ENCODE results near the gene ETV6.

Gene ETV6

GRCh38 chr12:11812586-11813437 lies 163.3 kb downstream of the ETV6 start:
- peak; percentile 19 for DNase-seq

- DNase-seq: no peak
Measured at GRCh38 chr12:11813438-11813813, 164.0 kb downstream of the ETV6 start.

GRCh38 chr12:11814374-11814773 lies 164.9 kb downstream of the ETV6 start:
- no peak for DNase-seq

GRCh38 chr12:11815397-11815796 lies 165.9 kb downstream of the ETV6 start:
- DNase-seq: no peak

- DNase-seq: no peak
Measured at GRCh38 chr12:11819643-11820042, 170.2 kb downstream of the ETV6 start.

- no peak for DNase-seq
Measured at GRCh38 chr12:11820476-11820875, 171.0 kb downstream of the ETV6 start.

- DNase-seq: no peak
Measured at GRCh38 chr12:11821386-11822080, 172.1 kb downstream of the ETV6 start.

GRCh38 chr12:11822081-11822834 lies 172.8 kb downstream of the ETV6 start:
- no peak for DNase-seq

GRCh38 chr12:11823043-11823442 lies 173.6 kb downstream of the ETV6 start:
- DNase-seq: no peak

- no peak for DNase-seq
Measured at GRCh38 chr12:11823593-11823992, 174.1 kb downstream of the ETV6 start.

- DNase-seq: no peak
Measured at GRCh38 chr12:11824069-11824468, 174.6 kb downstream of the ETV6 start.

GRCh38 chr12:11824736-11825135 lies 175.3 kb downstream of the ETV6 start:
- no peak for DNase-seq

GRCh38 chr12:11825278-11825677 lies 175.8 kb downstream of the ETV6 start:
- no peak for DNase-seq

GRCh38 chr12:11826574-11826973 lies 177.1 kb downstream of the ETV6 start:
- no peak for DNase-seq

GRCh38 chr12:11827091-11828061 lies 177.9 kb downstream of the ETV6 start:
- DNase-seq: no peak

- DNase-seq: no peak
Measured at GRCh38 chr12:11829764-11830194, 180.3 kb downstream of the ETV6 start.

GRCh38 chr12:11830307-11830801 lies 180.9 kb downstream of the ETV6 start:
- DNase-seq: no peak

- DNase-seq: no peak
Measured at GRCh38 chr12:11832093-11832492, 182.6 kb downstream of the ETV6 start.

- DNase-seq: no peak
Measured at GRCh38 chr12:11833174-11833895, 183.9 kb downstream of the ETV6 start.

GRCh38 chr12:11834104-11834812 lies 184.8 kb downstream of the ETV6 start:
- no peak for DNase-seq

GRCh38 chr12:11834931-11835330 lies 185.5 kb downstream of the ETV6 start:
- no peak for DNase-seq
